Left renal pelvis (tissue), 4 donors: Measurements from ENCODE around the gene ADORA2B. TPM values are rescaled to one million over a fixed set of nuclear protein-coding genes. Genes with fewer than 3 reads are reported as not detected.
"Not testable (repeated sequence)": the region's sequence is repeated elsewhere in the genome, so short reads cannot be mapped to it uniquely, and the experiment has no call there.

Experiments used
- DNase-seq, 4 donors: peaks; one replicate each; pipeline ENCODE4 v3.0.0-alpha.2; 2013; ENCODE audit warnings: low read depth in 4 of 4, low spot score in 3 of 4
- polyA plus RNA-seq, 4 donors: library from polyadenylated mRNA; unstranded; fragments of 120-200 nt; gene quantifications; one replicate each; pipeline ENCODE4 v1.2.1, GENCODE V29; 2013; ENCODE audit not compliant: insufficient read length in 4 of 4

ADORA2B gene
- 1 to 10 TPM; 1.1 to 7.1 (median 2.0) TPM for polyA plus RNA-seq

DNA sequence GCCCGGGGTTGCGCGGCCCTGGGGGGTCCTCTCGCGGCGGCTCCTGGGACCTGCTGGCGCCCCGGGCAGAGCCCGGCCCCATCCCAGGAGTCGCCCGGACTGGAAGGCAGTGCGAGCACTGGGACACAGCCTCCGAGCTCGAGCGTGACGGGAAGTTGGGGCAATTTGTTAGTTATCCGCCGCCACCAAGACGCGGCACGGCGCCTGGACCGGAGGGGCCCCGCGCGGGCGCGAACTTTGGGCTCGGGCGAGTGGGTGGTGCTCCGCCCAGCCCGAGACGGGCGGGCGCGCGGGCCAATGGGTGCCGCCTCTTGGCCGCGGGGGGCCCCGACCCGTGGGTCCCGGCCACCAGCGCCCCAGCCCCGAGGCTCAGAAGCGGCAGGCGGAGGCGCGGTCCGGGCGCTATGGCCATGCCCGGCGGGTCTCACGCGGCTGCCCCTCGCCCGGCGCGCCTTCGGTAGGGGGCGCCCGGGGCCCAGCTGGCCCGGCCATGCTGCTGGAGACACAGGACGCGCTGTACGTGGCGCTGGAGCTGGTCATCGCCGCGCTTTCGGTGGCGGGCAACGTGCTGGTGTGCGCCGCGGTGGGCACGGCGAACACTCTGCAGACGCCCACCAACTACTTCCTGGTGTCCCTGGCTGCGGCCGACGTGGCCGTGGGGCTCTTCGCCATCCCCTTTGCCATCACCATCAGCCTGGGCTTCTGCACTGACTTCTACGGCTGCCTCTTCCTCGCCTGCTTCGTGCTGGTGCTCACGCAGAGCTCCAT is at the start of gene ADORA2B:
TSS of gene ADORA2B (plus strand) at position 372 of the 768 bp plus-strand sequence. CDS start at position 491, 119 bp downstream.
- DNase-seq = peak in 1 of 4 donors; percentile 52

DNA sequence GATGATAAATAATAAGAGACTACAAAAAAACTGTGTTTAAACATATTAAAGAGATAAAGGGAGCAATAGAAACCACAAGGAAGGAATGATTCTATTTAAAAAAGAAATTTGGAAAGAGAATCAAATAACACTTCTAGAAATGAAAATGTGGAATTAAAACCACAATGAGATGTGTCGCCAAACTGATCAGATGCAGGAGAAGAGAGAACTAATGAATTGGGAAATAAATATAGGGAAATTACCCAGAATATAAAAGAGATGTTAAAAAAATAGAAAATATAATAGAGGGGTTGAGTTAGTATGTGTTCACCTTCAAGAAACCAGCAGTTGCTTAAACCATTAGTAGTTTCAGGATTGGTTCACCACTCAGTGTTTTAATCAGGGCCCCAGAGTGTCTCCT is 48.7 kb upstream of the ADORA2B start:
- no peak for DNase-seq

DNA sequence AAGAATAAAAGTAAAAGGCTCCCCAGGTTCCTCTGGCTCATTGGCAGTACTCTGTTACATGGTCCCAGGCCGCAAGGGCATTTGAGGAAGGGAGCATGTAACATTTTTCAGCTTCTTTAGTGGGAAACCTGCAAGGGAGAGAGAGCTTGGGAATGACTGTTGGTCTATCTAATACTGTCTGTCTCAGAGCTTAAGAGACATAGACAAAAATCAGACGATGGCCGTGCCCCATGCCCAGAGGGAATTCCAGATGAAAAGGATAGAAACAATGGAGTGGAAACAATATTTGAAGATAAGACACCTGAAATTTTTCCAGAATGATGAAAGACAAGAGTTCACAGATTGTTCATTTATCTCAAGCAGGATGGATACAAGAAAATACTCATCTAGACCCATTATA is 48.1 kb upstream of the ADORA2B start:
- DNase-seq = no peak

DNA sequence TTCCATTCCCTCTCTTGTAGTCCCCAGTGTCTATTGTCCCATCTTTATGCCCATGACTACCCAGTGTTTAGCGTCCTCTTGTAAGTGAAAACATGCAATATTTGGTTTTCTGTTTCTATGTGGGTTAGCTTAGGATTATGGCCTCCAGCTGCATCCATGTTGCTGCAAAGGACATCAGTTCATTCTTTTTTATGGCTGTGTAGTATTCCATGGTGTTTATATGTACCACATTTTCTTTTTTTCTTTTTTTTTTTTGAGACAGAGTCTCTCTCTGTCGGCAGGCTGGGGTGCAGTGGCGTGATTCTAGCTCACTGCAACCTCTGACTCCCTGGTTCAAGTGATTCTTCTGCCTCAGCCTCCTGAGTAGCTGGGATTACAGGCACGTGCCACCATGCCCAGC is 45.3 kb upstream of the ADORA2B start:
- not testable (repeated sequence) for DNase-seq

DNA sequence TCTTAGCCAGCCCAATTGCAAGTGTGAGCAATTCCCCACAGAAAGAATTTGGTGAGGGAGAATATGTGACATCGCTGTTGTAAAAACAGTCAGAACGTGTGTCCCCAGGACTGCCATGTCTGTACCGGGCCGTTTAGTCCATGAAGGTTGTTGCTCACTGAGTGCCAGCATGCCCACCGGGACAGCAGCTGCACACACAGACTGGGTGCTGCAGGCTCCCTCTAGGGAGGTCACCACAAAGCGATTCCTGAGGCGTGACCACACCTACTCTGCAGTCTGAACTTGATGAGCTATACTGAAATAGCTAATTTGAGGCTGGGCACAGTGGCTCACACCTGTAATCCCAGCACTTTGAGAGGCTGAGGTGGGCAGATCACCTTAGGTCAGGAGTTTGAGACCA is 44.1 kb upstream of the ADORA2B start:
- DNase-seq = no peak

DNA sequence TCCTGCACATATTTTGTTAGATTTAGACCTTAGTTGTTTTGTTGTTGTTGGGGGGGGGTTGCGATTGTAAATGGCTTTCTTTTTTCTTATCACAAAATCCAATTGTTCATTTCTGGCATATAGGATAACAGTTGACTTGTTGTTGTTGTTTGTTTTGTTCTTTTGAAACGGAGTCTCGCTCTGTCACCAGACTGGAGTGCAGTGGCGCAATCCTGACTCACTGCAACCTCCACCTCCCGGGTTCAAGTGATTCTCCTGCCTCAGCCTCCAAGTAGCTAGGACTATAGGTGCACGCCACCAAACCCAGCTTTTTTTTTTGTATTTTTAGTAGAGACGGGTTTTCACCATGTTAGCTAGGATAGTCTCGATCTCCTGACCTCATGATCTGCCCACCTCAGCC is 39.7 kb upstream of the ADORA2B start:
- DNase-seq = not testable (repeated sequence)

DNA sequence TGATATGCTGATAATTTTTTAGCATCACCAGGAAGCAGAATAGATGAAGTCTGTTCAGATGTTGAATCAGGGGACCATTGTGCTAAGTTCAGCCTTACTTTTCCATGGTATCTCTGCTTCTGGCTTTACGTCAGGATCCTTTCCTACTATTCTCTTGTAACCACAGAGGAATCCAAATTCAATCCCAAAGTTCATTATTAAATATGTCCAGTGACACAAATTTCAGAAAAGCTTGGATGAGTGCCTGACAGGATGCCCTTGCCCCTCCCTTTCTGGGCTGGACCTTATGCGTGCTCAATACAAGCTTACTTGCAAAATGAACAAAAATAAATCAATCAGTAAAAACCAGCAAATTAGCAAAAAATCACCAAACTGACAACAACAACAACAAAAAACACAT is 37.6 kb upstream of the ADORA2B start:
- no peak for DNase-seq

DNA sequence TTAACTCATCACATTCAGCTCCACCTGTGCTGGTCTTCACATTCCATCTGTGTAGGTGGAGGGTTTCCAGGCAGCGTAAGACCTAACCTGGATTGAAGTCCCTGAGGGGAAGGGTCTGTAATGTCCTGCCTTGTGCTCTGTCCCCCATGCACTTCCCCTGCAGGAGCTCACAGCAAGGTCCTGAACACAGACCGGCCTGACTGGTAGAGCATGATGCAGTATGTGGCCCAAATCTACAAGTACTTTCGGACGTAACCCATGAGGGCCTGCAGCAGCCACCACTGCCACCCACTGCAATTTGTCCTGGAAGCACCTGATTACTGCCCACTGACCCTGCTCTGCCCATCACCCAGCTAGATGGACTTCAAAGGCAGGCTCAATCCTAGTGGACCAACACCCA is 36.6 kb upstream of the ADORA2B start:
- no peak for DNase-seq

DNA sequence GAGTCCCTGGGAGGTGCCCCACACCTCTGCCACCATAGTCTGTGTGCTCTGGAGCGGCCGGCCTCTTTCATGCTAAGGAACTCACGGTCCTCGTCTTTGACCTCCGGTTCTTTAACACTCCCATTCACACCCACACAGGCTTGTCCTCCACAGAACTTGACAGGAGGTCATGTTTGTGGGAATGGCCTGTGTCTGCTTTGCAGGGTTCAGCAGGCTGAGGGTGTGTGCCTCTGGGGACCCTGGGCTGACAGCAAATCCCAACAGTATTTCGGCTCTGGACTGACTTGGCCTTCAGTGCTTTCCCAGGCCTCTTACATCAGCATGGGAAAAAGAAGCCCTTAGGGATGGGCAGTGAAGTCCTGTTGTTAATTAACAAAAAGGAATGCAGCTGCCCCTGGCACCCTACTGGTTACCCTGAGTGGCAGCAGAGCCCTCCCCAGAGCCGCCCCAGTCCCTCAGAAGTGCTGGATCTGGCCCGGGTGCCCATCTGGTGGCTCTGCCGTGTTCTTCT is 35.4 kb upstream of the ADORA2B start:
- DNase-seq = no peak

DNA sequence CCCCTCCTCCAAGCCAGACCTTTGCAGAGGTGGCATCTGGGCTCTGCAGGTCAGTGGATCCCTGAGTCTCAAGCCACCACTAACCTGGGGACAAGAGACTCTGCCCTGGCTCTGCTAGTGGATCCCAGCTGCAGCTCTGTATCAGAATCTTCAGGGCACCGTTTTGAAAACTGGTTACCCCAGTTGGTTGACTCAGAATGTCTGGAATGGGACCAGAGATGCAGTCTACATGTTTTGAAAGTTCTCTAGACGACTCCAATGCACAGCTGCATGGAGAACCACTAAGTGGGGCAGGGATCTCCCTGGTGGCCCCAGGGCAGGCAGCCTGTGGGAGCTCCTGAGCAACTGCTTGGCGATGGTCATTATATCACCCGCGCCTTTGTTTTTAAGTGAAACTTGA is 34.1 kb upstream of the ADORA2B start:
- DNase-seq = no peak

DNA sequence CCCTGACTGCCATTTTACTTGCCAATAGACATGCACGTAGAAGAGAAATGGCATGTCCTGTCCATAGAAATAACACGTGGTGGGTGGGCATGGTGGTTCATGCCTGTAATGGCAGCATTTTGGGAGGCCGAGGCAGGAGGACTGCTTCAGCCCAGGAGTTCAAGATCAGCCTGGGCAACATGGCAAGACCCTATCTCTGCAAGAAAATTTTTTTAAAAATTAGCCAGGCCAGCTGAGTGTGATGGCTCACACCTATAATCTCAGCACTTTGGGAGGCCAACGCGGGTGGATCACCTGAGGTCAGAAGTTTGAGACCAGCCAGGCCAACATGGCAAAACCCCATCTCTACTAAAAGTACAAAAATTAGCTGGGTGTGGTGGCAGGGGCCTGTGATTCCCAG is 33.2 kb upstream of the ADORA2B start:
- not testable (repeated sequence) for DNase-seq

DNA sequence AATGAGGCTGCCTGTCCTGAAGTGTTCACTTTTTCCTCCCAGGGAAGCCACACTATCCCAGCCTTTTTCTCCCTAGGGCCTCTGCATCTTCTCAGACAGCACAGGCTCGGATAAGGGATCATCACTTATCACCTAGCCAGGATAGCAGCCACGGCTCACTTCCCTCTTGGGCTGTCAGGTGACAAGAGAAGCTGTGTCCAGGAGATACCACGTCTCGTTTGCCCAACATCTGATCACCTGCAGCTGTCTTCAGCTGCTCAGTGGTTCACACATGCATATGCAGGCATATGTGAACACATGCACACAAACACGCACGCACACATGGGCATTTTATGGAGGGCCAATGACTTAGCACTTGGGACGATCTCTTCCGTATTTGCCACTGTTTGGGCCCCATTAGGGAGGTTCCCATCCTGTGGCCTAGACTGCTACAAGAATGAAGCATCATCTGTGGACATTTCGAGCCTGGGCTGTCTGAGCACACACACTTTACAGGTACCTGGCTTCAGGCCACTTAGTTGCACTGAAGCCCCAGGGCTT is 32.4 kb upstream of the ADORA2B start:
- no peak for DNase-seq

DNA sequence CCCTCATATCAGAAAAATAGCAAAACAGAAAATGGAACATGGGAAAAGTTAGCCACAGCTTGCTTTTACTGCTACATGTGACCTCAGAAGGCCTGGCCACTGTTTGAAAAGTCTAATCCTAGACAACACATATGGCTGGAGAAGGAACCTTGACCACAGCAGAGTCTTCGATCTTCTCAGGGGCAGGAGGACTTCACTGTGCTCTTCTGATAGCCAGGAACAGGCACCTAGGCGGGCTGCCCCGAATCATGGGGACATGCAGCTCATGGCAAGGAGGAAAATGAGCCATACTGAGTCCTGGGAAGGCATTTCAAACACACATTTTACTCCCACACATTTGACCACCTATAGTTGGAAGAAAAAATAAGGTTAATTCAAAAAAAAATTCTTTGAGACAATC is 31.1 kb upstream of the ADORA2B start:
- no peak for DNase-seq

DNA sequence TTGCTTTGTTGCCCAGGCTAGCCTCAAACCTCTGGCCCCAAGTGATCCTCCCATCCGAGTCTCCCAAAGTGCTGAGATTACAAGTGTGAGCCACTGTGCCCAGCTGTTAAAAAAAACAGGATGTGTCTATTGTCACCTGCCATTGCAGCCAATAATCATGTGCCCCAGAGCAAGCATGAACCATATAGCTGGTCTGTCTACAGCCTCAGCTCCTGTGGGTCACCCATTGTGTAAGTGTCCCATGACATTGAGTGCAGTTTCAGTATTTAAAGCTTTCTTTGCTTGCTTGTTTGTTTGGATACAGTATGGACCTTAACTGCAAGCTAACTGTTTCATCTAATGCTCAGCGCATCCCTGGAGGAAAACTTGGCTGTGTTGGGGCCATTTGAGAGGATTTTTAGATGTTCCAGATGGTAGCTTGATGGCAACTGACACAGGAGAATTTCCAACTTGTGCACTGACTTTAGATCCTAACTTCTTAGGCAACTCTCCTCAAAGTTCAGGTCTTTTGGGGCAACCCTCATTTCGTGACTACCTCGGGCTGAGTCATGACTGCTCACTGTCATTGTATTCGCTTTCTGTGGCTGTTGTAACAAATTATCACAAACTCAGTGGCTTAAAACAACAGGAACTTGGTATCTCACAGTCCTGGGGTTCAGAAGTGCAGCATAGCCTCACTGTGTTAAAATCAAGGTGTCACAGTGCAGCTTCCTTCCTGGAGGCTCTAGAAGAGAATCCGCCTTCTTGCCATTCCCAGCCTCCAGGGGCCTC is 30.3 kb upstream of the ADORA2B start:
- DNase-seq = no peak

DNA sequence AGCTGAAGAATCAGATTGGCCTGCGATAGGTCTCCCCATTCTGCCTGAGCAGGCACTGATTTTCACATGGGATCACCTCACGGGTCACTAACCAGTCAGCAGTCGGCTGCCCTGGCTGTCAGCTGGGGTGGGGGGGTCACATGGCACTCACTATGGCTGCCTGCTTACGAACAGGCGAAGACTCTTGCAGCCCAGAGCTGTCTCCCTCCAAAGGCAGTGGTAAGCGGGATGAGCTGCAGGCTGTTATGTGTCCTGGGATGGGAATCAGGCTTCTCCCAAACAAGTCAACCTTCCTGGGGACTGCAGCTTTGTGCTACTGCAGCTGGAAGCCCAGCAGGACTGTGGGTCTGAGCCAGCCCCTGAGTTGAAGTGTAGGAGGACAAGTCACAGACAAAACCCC is 29.0 kb upstream of the ADORA2B start:
- no peak for DNase-seq

DNA sequence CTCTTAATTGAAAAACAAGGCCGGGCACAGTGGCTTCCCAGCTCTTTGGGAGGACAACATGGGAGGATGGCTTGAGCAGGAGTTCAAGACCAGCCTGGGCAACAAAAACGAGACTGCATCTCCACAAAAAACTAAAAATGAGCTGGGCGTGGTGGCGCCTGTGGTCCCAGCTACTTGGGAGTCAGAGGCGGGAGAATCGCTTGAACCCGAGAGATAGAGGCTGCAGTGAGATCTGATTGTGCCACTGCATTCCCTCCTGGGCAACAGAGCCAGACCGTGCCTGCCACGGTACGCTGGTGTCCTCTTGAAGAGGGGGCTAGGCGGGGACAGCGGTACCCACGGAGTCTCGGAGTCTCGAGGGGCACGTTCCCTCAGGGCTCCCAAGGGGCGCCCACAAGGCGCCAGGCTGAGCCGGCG is 27.9 kb upstream of the ADORA2B start:
- DNase-seq = no peak

DNA sequence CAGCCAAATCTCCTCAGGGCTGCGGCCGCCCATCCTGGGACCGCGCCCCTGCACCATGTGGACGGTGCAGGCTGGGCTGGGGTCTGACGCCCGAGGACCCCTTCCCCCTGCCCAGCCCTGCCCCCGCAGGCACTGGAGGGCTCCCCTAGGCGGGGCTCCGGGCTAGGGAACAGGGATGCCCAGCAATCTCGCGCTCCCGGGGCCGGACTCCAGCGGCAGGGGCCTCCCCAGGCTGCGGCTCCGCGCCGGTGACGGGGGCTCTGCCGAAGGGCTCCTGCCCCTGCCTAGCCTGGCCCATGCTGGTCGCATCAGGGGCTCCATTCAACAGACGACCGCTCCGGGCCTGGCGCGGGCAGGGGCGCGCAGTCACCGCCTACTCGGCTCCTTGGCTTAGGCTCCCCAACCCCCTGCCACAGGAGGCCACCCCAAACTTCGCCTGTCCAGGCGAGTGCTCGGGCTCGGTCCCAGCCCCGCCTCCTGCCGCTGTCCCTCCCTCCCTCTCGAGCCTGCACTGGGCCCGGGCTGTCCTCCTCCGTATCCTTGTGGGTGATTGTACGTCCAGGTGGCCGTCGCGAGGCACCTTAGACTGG is 27.4 kb upstream of the ADORA2B start:
- no peak for DNase-seq

DNA sequence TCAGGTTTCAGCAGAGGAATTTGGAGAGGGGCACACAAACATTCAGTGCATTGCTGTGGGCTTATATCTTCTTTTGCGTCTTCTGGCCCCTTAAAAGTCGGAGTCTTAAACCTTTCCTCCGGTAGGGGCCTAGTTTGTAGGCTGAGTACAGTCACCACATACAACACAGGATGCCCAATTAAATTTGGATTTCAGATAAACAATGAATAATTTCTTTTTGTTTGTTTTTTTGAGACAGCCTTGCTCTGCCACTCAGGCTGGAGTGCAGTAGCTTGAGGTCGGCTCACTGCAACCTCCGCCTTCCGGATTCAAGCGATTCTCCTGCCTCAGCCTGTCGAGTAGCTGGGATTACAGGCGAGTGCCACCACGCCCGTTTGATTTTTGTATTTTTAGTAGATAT is 26.7 kb upstream of the ADORA2B start:
- DNase-seq = no peak

DNA sequence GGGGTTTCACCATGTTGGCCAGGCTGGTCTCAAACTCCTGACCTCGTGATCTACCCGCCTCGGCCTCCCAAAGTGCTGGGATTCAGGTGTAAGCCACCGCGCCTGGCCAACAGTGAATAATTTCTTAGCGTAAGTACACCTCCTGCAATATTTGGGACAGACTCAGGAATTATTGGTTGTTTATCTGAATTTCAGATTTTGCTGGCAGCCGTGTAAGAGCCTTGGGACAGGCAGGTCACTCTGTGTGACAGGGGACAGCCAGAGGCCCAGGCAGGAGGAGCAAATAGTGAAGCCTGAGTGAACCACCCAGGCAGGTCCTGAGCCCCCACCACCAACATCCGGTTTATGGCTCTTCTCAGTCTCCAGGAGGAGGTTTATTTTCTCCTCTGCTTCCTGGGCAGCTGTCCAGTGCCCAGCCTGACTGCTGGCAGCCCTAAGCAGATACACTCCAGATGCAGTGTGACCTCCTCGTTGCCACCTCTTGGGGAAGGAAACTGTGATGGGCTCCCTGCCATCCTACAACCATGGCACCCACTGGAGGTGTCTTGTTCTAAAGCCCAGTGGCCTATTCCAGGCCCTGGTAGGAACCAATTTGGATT is 26.2 kb upstream of the ADORA2B start:
- no peak for DNase-seq

DNA sequence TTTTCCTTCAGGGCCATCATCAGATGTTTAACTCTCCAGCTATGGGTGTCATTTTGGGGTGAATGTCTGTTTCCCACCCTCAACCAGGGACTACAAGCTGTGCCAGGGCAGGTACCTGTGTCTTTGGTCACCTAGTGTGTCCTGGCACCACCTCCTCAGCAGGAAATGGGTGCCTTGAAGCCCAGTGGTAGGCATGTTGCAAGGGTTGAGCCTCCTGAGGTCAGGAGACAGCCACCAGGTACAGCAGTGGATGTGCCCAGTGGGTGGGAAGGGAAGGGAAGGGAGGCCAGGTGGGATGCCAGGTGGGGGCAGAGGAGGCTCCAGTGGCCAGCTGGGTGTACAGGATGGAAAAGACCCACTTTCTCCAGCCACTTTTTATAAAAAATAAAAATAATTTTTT is 25.5 kb upstream of the ADORA2B start:
- DNase-seq = no peak

DNA sequence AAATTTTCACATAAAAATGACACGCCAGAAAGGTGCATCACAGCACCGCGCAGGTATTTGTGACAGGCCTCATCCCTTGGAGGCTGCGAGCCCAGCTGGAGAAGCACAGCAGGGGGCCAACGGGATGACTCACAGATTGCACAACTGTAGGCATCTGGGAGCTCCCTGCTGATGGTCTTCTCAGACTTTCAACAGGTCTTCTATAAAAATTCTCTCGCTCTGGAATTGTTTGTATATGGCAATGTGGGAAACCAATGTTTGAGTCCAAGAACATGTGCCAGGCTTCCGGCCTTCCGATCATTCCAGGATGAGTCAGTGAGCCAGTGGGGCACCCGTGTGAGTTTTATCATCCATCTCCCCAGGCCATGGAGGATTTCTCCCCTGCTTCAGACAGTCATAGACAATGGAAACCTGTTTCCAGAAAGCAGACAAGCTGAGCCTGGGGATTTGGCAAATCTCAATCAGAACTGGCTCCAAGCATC is 24.1 kb upstream of the ADORA2B start:
- no peak for DNase-seq
